GM12878 (cell line): ENCODE measurements around the gene IL4I1. TPM values are rescaled to one million over a fixed set of nuclear protein-coding genes. Genes with fewer than 3 reads are reported as not detected.

Experiments used
- ETV6 ChIP-seq, 2 experiments: fragments of 450-650 bp in 1 of 2; IDR thresholded peaks in 1 of 2; conservative IDR thresholded peaks in 1 of 2; 2 replicates each; pipeline ENCODE4 v1.6.1; 2014; ENCODE audit warnings: antibody characterized with exemption in 1 of 2, borderline replicate concordance in 1 of 2, low read depth in 1 of 2, mild to moderate bottlenecking in 1 of 2, moderate library complexity in 1 of 2
- FOS ChIP-seq: IDR thresholded peaks from 3 replicates; pipeline ENCODE4 v1.6.1; 2011; ENCODE audit warnings: borderline replicate concordance; ENCODE audit not compliant: insufficient read length; ENCODE audit errors: extremely low read depth
- HDGF ChIP-seq: fragments of 450-650 bp; IDR thresholded peaks from 2 replicates; pipeline ENCODE4 v1.6.1; 2016; ENCODE audit warnings: antibody characterized with exemption
- IKZF1 ChIP-seq: fragments of 450-650 bp; conservative IDR thresholded peaks from 2 replicates; pipeline ENCODE4 v1.6.1; 2017; ENCODE audit warnings: antibody characterized with exemption, mild to moderate bottlenecking
- JUND ChIP-seq: IDR thresholded peaks from 2 replicates; pipeline ENCODE4 v1.6.1; 2012; ENCODE audit warnings: low read depth, mild to moderate bottlenecking, low read length, improper control_type of control experiment, moderate library complexity
- KDM1A ChIP-seq: fragments of 200-600 bp; sonication (generic); IDR thresholded peaks from 2 replicates; pipeline ENCODE4 v1.6.1; 2016; ENCODE audit warnings: borderline replicate concordance
- MYB ChIP-seq: fragments of 150-350 bp; IDR thresholded peaks from 2 replicates; pipeline ENCODE4 v1.6.1; 2014; ENCODE audit warnings: mild to moderate bottlenecking, low read depth, low read length, borderline replicate concordance
- MYC ChIP-seq: IDR thresholded peaks from 2 replicates; pipeline ENCODE4 v1.6.1; 2011; ENCODE audit warnings: mild to moderate bottlenecking, low read length, moderate library complexity, inconsistent platforms; ENCODE audit not compliant: insufficient read depth, insufficient replicate concordance, insufficient read length, severe bottlenecking
- NR2C1 ChIP-seq: fragments of 450-650 bp; IDR thresholded peaks from 2 replicates; pipeline ENCODE4 v1.6.1; 2017; ENCODE audit warnings: antibody characterized with exemption, mild to moderate bottlenecking, moderate library complexity
- polyA plus RNA-seq, 11 experiments: library from polyadenylated mRNA; depleted of rRNA in 4 of 11; unstranded in 6 of 11; stranded (reverse) in 5 of 11; fragments of >200 nt; fragmentation: Nextera tagmentation in 4 of 11; fragmentation: Illumina TruSeq in 1 of 11; extraction: Ambion mirVana in 4 of 11; extraction: Trizol in 1 of 11; gene quantifications; 1 replicate in 1 of 11; 2 replicates in 10 of 11; pipeline versions ENCODE4 v1.2.1 to v1.2.3, GENCODE V29; 2011 to 2016; ENCODE audit warnings: inconsistent platforms in 2 of 11, missing spikeins in 2 of 11, low read depth in 1 of 11
- total RNA-seq, 4 experiments: library from RNA; depleted of rRNA in 3 of 4; stranded (reverse); fragments of >200 nt in 3 of 4; fragmentation: Illumina TruSeq in 1 of 4; extraction: Trizol in 1 of 4; gene quantifications; 2 replicates each; pipeline versions ENCODE4 v1.2.1 to v1.2.3, GENCODE V29; 2013 to 2021
- TF ChIP-seq, protein P1 (sequence below): fragments of 150-350 bp; IDR thresholded peaks from 2 replicates; pipeline ENCODE4 v1.6.1; 2014; ENCODE audit warnings: mild to moderate bottlenecking, low read depth, low read length
- TF ChIP-seq, protein P2 (sequence below): fragments of 450-650 bp; IDR thresholded peaks from 2 replicates; pipeline ENCODE4 v1.6.1; 2017; ENCODE audit warnings: mild to moderate bottlenecking
- TF ChIP-seq, protein P3 (sequence below): fragments of 450-650 bp; IDR thresholded peaks from 2 replicates; pipeline ENCODE4 v1.6.1; 2014; ENCODE audit warnings: mild to moderate bottlenecking
- TF ChIP-seq, protein P4 (sequence below): fragments of 450-650 bp; IDR thresholded peaks from 2 replicates; pipeline ENCODE4 v1.6.1; 2016; ENCODE audit warnings: mild to moderate bottlenecking, moderate library complexity, borderline replicate concordance
- TF ChIP-seq, protein P5 (sequence below): IDR thresholded peaks from 2 replicates; pipeline ENCODE4 v1.6.1; 2012; ENCODE audit warnings: improper control_type of control experiment, low read depth, low read length; ENCODE audit not compliant: insufficient replicate concordance

The IL4I1 gene
- total and polyA plus RNA-seq, 10 of the 15 experiments (the other 5 are each of a cell fraction or from before 2014, with no cell fraction given): 0.62 to 83.8 (median 42.8) TPM

GRCh38 chr19:49906879-49907564 lies 10.3 kb upstream of the IL4I1 start (continued):
- TF ChIP-seq, protein P1, sequence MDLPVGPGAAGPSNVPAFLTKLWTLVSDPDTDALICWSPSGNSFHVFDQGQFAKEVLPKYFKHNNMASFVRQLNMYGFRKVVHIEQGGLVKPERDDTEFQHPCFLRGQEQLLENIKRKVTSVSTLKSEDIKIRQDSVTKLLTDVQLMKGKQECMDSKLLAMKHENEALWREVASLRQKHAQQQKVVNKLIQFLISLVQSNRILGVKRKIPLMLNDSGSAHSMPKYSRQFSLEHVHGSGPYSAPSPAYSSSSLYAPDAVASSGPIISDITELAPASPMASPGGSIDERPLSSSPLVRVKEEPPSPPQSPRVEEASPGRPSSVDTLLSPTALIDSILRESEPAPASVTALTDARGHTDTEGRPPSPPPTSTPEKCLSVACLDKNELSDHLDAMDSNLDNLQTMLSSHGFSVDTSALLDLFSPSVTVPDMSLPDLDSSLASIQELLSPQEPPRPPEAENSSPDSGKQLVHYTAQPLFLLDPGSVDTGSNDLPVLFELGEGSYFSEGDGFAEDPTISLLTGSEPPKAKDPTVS: no peak
- TF ChIP-seq, protein P2, sequence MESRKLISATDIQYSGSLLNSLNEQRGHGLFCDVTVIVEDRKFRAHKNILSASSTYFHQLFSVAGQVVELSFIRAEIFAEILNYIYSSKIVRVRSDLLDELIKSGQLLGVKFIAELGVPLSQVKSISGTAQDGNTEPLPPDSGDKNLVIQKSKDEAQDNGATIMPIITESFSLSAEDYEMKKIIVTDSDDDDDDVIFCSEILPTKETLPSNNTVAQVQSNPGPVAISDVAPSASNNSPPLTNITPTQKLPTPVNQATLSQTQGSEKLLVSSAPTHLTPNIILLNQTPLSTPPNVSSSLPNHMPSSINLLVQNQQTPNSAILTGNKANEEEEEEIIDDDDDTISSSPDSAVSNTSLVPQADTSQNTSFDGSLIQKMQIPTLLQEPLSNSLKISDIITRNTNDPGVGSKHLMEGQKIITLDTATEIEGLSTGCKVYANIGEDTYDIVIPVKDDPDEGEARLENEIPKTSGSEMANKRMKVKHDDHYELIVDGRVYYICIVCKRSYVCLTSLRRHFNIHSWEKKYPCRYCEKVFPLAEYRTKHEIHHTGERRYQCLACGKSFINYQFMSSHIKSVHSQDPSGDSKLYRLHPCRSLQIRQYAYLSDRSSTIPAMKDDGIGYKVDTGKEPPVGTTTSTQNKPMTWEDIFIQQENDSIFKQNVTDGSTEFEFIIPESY: no peak
- TF ChIP-seq FOS (no peak), MYB (no peak), NR2C1 (no peak), MYC (no peak), JUND (no peak), ETV6 (conservative IDR thresholded peaks at IDR 0.05 in 1 of 2, IDR thresholded peaks at IDR 0.05 in 1 of 2; ENCODE audit: borderline replicate concordance in 1 of 2, low read depth in 1 of 2) (no peak), KDM1A (no peak), IKZF1 (peak; percentile 17; the same call in 1 of the 2 replicates), HDGF (no peak)
- TF ChIP-seq, protein P3, sequence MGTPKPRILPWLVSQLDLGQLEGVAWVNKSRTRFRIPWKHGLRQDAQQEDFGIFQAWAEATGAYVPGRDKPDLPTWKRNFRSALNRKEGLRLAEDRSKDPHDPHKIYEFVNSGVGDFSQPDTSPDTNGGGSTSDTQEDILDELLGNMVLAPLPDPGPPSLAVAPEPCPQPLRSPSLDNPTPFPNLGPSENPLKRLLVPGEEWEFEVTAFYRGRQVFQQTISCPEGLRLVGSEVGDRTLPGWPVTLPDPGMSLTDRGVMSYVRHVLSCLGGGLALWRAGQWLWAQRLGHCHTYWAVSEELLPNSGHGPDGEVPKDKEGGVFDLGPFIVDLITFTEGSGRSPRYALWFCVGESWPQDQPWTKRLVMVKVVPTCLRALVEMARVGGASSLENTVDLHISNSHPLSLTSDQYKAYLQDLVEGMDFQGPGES: no peak
- TF ChIP-seq, protein P4, sequence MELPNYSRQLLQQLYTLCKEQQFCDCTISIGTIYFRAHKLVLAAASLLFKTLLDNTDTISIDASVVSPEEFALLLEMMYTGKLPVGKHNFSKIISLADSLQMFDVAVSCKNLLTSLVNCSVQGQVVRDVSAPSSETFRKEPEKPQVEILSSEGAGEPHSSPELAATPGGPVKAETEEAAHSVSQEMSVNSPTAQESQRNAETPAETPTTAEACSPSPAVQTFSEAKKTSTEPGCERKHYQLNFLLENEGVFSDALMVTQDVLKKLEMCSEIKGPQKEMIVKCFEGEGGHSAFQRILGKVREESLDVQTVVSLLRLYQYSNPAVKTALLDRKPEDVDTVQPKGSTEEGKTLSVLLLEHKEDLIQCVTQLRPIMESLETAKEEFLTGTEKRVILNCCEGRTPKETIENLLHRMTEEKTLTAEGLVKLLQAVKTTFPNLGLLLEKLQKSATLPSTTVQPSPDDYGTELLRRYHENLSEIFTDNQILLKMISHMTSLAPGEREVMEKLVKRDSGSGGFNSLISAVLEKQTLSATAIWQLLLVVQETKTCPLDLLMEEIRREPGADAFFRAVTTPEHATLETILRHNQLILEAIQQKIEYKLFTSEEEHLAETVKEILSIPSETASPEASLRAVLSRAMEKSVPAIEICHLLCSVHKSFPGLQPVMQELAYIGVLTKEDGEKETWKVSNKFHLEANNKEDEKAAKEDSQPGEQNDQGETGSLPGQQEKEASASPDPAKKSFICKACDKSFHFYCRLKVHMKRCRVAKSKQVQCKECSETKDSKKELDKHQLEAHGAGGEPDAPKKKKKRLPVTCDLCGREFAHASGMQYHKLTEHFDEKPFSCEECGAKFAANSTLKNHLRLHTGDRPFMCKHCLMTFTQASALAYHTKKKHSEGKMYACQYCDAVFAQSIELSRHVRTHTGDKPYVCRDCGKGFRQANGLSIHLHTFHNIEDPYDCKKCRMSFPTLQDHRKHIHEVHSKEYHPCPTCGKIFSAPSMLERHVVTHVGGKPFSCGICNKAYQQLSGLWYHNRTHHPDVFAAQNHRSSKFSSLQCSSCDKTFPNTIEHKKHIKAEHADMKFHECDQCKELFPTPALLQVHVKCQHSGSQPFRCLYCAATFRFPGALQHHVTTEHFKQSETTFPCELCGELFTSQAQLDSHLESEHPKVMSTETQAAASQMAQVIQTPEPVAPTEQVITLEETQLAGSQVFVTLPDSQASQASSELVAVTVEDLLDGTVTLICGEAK: no peak
- TF ChIP-seq, protein P5, sequence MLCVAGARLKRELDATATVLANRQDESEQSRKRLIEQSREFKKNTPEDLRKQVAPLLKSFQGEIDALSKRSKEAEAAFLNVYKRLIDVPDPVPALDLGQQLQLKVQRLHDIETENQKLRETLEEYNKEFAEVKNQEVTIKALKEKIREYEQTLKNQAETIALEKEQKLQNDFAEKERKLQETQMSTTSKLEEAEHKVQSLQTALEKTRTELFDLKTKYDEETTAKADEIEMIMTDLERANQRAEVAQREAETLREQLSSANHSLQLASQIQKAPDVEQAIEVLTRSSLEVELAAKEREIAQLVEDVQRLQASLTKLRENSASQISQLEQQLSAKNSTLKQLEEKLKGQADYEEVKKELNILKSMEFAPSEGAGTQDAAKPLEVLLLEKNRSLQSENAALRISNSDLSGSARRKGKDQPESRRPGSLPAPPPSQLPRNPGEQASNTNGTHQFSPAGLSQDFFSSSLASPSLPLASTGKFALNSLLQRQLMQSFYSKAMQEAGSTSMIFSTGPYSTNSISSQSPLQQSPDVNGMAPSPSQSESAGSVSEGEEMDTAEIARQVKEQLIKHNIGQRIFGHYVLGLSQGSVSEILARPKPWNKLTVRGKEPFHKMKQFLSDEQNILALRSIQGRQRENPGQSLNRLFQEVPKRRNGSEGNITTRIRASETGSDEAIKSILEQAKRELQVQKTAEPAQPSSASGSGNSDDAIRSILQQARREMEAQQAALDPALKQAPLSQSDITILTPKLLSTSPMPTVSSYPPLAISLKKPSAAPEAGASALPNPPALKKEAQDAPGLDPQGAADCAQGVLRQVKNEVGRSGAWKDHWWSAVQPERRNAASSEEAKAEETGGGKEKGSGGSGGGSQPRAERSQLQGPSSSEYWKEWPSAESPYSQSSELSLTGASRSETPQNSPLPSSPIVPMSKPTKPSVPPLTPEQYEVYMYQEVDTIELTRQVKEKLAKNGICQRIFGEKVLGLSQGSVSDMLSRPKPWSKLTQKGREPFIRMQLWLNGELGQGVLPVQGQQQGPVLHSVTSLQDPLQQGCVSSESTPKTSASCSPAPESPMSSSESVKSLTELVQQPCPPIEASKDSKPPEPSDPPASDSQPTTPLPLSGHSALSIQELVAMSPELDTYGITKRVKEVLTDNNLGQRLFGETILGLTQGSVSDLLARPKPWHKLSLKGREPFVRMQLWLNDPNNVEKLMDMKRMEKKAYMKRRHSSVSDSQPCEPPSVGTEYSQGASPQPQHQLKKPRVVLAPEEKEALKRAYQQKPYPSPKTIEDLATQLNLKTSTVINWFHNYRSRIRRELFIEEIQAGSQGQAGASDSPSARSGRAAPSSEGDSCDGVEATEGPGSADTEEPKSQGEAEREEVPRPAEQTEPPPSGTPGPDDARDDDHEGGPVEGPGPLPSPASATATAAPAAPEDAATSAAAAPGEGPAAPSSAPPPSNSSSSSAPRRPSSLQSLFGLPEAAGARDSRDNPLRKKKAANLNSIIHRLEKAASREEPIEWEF: no peak
